Stimulated activated CD8-positive, alpha-beta memory T cell treated with anti-CD3 and anti-CD28 coated beads, Interleukin-7, amount 100 ng/mL, for 24 hours (primary cell): ENCODE data around the gene MFRP.

ENCODE experiments used
- DNase-seq: peaks from one replicate; pipeline ENCODE4 v3.0.0-alpha.2; 2020; ENCODE audit warnings: low read depth

MFRP gene

DNA sequence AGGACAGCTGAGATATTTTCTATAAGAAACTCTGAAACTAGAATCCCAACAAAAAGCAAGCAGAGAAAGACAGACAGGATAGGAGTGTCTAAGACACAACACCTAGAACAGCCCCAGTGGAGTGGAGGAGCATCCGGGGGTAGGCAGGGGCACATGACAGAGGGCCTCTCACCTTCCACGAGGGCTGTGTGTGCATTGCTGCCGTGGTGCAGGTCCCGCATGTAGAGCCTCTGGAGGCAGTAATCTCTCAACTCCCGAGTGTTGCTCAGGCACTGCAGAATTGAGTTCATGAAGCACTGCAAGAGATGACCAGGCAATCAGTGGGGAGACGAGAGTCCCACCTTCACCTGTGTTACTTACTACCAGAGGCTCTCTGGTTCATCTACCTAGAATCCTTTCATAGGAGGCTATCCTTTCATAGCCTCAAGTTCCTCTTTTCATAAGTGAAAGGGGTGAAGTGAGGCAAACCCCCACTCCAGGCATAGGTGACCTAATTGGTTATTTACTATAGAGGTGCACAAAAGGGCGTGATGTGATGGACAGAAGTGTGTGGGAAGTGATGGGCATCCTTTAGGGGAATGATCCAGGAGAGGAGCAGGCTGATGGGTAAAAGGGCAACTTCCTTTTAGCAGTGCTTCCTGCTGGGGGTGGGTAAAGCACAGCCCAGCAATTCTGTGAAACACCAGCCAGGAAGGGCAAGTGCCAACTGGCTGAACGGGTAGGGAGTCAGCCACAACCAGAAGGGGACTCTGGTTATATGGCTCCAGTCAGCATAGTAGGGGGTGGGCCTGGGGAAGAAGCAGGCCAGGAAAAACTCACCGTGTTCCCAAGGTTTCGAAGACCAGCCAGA, 13.1 kb upstream of the MFRP start:
- no peak for DNase-seq

DNA sequence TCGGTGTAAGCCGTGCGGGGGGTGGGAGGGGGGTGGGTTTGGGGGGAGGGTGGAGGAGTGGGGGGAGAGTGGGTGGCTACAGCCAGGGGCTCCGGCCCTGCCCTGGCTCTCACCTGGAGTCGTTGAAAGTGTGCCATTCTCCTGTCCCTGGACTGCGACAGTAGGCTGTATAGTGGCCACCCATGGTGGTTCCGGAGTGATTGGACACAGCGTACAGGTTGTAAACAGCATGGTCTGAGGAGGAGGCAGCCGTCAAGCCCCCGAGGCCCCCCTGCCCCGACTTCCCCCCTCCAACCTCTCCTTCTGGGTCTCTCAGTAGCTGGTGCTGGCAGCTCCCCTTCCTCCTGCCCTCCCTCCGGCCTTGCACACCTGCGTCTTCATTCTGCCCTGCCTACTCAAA, 10.6 kb upstream of the MFRP start:
- no peak for DNase-seq

DNA sequence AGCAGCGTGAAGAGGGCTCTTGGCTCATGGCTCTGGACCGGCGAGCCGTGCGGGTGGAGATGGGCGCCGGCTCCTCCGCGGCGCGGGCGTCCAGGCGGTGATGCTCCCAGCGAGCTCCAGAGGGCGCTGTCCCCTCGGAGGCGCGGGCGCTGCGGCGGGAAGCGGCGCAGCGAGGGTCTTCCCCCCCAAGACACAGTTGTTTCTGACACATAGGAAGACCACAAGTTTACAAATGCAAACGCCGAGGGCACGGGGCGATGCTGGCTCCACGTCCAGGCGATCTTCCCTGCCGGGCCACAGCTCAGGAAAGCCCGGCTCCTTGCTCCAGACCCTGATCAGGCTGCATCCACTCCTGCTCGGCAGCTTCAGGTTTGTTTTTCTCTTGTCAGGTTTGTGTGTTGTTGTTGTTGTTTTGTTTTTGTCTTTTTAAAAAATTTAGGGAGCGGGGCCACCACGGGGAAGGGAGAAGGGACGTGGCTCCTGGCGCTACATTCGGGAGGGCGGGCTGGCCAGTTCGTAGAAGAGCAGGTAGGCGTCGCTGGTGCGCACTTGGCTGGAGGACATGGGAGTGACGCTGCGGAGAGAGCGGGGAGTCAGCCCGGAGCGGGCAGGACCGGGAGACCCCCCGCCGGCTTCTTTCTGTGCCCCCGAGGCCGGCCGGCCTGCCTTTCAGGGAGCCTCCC, 10.0 kb upstream of the MFRP start:
- peak; percentile 41 for DNase-seq

DNA sequence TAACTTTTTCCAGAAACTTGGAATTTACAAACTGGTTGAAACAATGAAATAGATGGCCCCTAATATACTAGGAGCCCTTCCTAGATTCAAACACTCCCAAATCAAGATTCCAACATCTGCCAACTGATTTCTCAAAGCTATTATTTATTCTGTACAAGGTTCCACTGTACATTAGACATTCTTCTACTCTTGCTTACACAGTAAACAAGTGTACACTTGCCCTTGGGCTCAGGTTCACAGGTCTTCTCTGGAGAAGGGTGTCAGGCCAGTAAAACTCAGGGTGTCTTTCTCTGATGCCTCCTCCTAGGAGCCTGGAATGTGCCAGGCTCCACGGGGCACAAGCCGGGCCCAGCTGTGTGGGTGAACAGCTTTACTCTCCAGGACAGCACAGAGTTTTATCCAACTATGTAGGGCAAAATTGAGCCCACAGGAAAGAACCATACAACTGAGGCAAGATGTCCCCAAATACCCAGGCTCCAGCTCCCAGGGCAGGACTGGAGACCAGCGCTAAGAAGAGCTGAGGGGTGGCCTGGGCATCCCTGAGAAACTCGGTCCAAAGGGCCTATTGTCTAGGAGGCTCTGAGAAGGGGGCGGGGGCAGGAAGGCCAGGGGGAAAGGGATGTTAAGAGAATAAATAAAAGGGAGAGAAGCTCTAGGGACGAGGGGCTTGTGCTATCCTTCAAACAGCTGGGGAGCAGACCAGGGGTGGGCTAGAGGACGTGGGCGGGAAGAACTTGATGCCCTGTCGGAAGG, 8.8 kb upstream of the MFRP start:
- DNase-seq, result no peak

DNA sequence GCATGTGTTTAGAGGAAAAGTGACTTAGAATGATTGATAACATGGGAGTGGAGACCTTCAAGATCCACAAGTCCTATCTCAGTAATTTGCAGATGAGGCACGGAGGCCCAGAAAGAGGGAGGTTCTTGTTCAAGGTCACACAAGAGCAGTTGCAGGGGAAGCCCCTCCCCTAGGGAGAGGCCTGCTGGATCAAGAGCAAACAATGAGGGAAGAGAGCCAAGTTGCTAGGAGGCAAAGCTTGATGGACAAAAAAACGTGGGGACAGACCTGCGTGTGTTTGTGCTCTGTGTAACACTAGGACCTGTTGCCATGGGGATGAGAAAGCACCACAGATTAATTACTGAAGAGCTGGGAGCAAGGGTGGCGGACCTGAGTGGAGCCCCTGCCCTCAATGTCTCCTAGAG, 6.4 kb upstream of the MFRP start:
- DNase-seq, result no peak

- no peak for DNase-seq
Measured at GRCh38 chr11:119351232-119351631, 4.7 kb upstream of the MFRP start.

GRCh38 chr11:119350302-119350701, 3.8 kb upstream of the MFRP start:
- no peak for DNase-seq

DNA sequence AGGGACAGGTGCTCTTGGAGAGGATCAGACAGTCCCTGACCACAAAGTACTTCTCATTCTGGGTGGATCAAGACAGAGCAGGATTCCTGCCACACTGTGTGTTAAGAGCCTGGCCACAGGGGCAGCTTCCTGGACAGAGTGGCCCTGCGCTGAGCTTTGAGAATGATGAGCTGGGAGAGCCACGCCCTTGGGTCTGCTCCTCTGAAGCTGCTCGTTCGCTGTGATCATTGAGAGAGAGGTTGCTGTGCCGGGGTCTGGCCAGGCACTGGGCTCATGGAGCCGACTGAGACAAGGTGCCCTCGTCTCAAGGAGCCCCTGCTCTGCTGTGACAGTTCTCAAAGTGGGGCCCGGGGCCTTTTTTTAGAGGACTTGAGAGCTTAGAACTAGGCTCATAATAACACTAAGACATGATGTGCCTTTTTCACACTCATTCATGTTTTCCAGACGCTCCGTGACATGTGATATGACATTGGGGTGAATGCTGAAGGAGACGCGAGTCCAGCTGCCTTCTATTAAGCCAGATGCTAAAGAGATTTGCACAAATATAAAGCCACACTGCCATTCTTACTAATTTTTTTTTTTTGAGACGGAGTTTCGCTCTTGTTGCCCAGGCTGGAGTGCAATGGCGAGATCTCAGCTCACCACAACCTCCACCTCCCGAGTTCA, 1.6 kb upstream of the MFRP start:
- DNase-seq, result no peak

- no peak for DNase-seq
Measured at GRCh38 chr11:119347242-119347641, 737 bp upstream of the MFRP start.

- DNase-seq, result no peak
Measured at GRCh38 chr11:119345685-119346084, 820 bp downstream of the MFRP start.

- no peak for DNase-seq
Measured at GRCh38 chr11:119344291-119345010, 2.1 kb downstream of the MFRP start.

GRCh38 chr11:119343726-119344125, 2.8 kb downstream of the MFRP start:
- no peak for DNase-seq

DNA sequence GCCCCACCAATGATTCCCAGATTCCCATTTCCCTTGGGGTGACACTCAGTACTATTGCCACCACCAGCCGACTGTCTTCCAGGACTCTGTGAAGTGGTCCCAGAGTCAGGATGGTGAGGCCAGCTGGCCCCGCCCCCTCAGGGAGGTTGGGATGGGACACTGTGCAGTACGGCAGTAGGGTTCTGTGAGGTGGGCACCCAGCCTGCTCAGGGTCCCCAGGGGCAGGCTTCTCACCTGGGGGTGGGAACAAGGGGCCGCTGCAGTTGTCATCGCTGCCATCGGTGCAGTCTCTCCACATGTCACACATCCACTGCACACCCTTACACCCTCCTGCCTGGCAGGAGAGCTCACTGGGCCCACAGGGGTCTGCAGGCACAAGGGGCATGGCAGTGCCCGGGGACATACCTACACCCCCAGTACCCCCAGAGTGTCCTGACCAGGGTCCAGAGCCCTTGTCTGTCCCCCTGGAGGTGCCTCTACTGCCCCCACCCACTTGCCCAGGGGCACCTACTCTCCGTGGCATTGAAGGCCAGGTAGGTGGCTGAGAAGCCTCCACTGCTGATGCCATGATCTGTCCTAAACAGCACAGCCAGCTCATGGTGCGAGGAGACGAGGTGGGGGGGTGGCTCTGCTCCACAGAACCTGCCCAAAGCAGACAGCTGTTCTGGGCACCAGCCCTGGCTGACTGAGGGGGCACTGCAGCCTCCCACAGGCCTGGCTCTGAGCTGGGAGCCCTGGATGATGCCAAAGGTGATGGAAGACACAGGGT, 4.0 kb downstream of the MFRP start:
- no peak for DNase-seq

- DNase-seq, result no peak
Measured at GRCh38 chr11:119342023-119342300, 4.5 kb downstream of the MFRP start.

GRCh38 chr11:119341222-119342022, 5.1 kb downstream of the MFRP start:
- no peak for DNase-seq

DNA sequence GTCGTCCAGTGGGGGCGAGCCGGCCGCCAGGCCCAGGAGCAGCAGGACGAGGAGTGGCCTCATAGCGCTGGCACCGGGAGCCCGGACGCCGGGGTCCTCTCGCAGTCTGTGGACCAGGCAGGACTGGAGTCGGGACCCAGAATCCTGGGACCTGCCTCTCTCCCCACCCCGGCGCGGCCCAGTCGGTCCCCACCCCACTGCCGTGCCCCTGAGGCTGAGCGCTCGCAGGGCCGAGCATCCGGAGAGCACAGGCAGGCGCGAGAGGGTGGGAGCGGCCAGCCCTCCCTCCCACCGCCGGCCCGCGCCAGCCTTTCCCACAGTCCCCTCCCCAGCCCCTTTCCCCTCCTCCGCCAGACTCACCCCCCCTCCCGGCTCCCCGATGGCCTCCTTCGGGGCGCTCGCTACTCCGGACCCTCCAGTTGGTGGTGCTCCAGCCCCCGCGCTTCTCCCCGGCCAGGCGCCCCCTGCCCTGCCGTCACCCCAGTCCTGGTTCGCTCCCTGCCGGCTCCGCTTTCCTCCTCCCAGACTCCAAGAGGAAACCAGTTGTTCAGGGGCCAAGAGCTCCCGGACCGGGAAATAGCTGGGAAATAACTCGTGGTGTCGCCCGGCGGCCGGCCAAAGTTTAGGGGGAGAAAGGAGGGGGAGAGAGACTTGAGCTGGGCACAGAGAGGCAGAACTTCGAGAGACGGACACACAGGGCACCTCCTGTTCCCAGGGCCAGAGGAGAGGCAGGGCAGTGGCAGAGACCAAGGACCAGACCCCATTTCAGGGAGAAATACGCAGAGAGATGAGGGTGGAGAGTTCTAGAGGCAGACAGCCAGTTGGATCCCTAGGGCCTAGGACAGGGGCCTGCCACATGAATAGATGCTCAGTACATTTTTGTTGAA, 5.9 kb downstream of the MFRP start, which contains the start of gene C1QTNF5:
C1QTNF5 (minus strand) TSS at position 549 of the 887 bp plus-strand sequence; CDS start at position 63, 486 bp downstream.
- no peak for DNase-seq

- DNase-seq, result no peak
Measured at GRCh38 chr11:119339589-119340334, 6.7 kb downstream of the MFRP start.

DNA sequence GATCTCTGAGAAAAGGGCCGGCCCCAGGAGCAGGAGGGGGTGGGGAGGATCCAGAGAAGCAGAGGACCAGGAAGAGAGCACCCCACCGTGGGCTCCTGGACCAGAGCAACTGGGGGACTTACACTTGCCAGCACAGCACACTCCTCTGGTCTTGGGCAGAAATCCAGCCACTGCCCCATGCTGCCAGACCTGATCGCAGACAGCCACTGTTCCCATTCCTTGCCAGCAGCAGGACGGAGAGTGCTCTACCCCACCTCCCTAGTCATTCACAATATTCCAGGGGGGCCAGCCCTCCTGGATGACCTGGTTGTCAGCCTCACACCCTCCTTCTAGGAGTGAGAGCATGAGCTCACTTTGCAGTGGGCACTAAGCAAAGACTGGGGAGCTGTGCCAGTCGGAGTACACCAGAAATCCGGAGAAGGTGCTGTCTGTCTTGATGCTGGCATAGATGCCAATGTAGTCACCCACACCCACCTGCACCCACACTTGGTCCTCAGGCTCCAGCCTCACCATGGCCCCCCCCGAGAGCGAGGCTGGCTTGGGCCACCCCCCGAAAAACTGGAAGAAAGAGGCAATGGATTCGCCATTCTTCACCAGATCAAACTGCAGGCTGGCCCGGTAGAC, 7.4 kb downstream of the MFRP start:
- DNase-seq, result no peak
